ENCODE measurements around the gene RGCC.
"Not testable (repeated sequence)": the region's sequence is repeated elsewhere in the genome, so short reads cannot be mapped to it uniquely, and the experiment has no call there.

GRCh38 chr13:41421330-41421729 lies 36.0 kb upstream of the RGCC start:
- TF ChIP-seq POLR2AphosphoS5 (IDR thresholded peaks at IDR 0.05; ENCODE audit: control insufficient read depth, insufficient read depth, low read depth, low read length); SPI1 (IDR thresholded peaks at IDR 0.05; ENCODE audit: borderline replicate concordance, low read depth, low read length); CTCF (IDR thresholded peaks at IDR 0.05 in 2 of 3, conservative IDR thresholded peaks at IDR 0.05 in 1 of 3; ENCODE audit: insufficient read depth in 2 of 3, low read depth in 1 of 3, low read length in 3 of 3); YY1 (IDR thresholded peaks at IDR 0.05; ENCODE audit: borderline replicate concordance in 1 of 3, control insufficient read depth in 1 of 3, extremely low read depth in 1 of 3, insufficient read depth in 3 of 3, insufficient read length in 1 of 3, insufficient replicate concordance in 2 of 3, low read depth in 1 of 3, low read length in 2 of 3); ETV1 (tag; conservative IDR thresholded peaks at IDR 0.05; ENCODE audit: low read depth); CREM (IDR thresholded peaks at IDR 0.05; ENCODE audit: low read depth); IRF2 (CRISPR knock-in tag; IDR thresholded peaks at IDR 0.05); ZNF146 (CRISPR knock-in tag; IDR thresholded peaks at IDR 0.05; ENCODE audit: unreplicated experiment): not testable (repeated sequence)
- TF ChIP-seq, protein P1, sequence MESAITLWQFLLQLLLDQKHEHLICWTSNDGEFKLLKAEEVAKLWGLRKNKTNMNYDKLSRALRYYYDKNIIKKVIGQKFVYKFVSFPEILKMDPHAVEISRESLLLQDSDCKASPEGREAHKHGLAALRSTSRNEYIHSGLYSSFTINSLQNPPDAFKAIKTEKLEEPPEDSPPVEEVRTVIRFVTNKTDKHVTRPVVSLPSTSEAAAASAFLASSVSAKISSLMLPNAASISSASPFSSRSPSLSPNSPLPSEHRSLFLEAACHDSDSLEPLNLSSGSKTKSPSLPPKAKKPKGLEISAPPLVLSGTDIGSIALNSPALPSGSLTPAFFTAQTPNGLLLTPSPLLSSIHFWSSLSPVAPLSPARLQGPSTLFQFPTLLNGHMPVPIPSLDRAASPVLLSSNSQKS (CRISPR knock-in tag; IDR thresholded peaks at IDR 0.05): not testable (repeated sequence)
- TF ChIP-seq, protein P2, sequence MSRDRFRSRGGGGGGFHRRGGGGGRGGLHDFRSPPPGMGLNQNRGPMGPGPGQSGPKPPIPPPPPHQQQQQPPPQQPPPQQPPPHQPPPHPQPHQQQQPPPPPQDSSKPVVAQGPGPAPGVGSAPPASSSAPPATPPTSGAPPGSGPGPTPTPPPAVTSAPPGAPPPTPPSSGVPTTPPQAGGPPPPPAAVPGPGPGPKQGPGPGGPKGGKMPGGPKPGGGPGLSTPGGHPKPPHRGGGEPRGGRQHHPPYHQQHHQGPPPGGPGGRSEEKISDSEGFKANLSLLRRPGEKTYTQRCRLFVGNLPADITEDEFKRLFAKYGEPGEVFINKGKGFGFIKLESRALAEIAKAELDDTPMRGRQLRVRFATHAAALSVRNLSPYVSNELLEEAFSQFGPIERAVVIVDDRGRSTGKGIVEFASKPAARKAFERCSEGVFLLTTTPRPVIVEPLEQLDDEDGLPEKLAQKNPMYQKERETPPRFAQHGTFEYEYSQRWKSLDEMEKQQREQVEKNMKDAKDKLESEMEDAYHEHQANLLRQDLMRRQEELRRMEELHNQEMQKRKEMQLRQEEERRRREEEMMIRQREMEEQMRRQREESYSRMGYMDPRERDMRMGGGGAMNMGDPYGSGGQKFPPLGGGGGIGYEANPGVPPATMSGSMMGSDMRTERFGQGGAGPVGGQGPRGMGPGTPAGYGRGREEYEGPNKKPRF (IDR thresholded peaks at IDR 0.05; ENCODE audit: low read depth, low read length): not testable (repeated sequence)

Measured in K562 (cell line).